ENCODE results near the gene SLC50A1. TPM values are rescaled to one million over a fixed set of nuclear protein-coding genes. Genes with fewer than 3 reads are reported as not detected.
"Not testable (repeated sequence)": the region's sequence is repeated elsewhere in the genome, so short reads cannot be mapped to it uniquely, and the experiment has no call there.

The SLC50A1 gene
- total and polyA plus RNA-seq, 12 donors = 5.5 to 33.7 (median 8.2) TPM

DNA sequence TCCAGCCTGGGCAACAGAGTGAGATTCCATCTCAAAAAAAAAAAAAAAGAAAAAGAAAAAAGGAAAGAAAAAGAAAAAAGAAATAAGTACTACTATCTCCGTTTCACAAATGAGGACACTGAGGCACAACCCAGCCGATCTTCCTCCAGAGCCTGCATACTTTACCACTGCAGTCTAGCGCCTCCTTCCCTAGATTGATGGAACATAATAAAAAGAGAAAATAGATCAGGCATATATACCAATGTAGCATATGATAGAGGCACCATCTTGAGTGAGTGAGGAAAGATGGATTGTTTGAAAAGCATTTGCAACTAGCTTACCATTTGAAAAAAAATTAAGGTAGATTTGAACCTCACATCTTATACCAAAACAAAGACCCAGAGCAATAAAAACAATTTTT, 9.8 kb downstream of the SLC50A1 start:
- no peak overlapping the region for H3K4me3 ChIP-seq
- peaks cover 0 to 4% (median 0%) of the 10 kb centered on the region in 7 donors for H3K27me3 ChIP-seq
- WGBS, 2 donors = 87 to 88% methylated on average over 3 of the region's 3 CpGs
- TF ChIP-seq, protein P1, sequence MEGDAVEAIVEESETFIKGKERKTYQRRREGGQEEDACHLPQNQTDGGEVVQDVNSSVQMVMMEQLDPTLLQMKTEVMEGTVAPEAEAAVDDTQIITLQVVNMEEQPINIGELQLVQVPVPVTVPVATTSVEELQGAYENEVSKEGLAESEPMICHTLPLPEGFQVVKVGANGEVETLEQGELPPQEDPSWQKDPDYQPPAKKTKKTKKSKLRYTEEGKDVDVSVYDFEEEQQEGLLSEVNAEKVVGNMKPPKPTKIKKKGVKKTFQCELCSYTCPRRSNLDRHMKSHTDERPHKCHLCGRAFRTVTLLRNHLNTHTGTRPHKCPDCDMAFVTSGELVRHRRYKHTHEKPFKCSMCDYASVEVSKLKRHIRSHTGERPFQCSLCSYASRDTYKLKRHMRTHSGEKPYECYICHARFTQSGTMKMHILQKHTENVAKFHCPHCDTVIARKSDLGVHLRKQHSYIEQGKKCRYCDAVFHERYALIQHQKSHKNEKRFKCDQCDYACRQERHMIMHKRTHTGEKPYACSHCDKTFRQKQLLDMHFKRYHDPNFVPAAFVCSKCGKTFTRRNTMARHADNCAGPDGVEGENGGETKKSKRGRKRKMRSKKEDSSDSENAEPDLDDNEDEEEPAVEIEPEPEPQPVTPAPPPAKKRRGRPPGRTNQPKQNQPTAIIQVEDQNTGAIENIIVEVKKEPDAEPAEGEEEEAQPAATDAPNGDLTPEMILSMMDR (IDR thresholded peaks at IDR 0.05) = peak in 1 of 9 donors; percentile 8
- no peaks in the 10 kb centered on the region for H3K36me3 ChIP-seq
- DNase-seq (no peak), ATAC-seq (no peak)
- intact Hi-C loops (cut with DNase I) = no loop called here
- H3K27ac ChIP-seq = no peak overlapping the region
- no peaks in the 10 kb centered on the region for H3K9me3 ChIP-seq
- peaks cover 0 to 3% (median 0%) of the 10 kb centered on the region in 9 donors for H3K4me1 ChIP-seq

DNA sequence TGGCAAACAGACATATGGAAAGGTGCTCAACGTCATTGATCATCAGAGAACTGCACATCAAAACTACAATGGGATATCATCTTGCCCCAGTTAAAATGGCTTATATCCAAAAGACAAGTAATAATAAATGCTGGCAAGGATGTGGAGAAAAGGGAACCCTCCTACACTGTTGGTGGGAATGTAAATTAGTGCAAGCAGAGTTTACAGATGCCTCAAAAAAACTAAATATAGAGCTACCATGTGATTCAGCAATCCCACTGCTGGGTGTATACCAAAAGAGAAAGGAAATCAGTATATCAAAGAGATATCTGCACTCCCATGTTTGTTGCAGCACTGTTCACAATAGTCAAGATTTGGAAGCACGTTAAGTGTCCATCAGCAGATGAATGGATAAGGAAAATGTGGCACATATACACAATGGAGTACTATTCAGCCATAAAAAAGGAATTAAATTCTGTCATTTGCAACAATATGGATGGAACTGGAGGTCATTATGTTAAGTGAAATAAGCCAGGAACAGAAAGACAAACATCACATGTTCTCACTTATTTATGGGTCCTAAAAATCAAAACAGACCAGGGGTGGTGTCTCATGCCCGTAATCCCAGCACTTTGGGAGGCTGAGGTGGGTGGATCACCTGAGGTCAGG, 20.5 kb downstream of the SLC50A1 start:
- H3K27me3 ChIP-seq; H3K36me3 ChIP-seq; H3K27ac ChIP-seq; intact Hi-C loops (cut with DNase I); H3K4me1 ChIP-seq; H3K9me3 ChIP-seq; H3K4me3 ChIP-seq; DNase-seq; ATAC-seq: not testable (repeated sequence)
- 57 to 69% methylated on average over 3 of the region's 3 CpGs for WGBS, 2 donors

DNA sequence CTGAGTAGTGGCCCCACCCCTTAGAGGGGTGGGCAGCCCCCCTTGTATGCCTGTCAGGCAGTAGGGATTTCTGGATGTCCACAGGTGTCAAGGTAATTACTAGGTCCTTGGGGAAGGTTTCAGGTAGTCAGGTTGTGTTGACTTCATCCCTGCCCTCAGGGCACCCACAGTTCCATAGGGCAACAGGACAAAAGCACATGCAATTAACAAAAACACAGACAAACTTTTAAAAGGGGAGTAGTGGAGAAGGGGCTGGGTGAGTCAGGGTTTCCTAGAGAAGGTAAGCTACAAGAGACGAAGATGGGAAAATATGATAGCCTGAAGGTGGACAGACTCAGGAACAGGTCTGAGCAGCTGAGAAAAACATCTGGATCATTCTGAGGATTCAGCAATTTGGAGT, 23.3 kb downstream of the SLC50A1 start:
- Histone ChIP-seq H3K4me1 (no peaks in the 10 kb centered on the region), H3K36me3 (no peaks in the 10 kb centered on the region), H3K9me3 (no peaks in the 10 kb centered on the region), H3K27me3 (no peaks in the 10 kb centered on the region), H3K27ac (no peak overlapping the region), H3K4me3 (no peak overlapping the region)
- ATAC-seq (no peak), DNase-seq (no peak)
- TF ChIP-seq, protein P1 (IDR thresholded peaks at IDR 0.05) = no peak
- intact Hi-C loops (cut with DNase I) = no loop called here
- WGBS, 2 donors = 79 to 88% methylated on average over 1 of the region's 1 CpG

DNA sequence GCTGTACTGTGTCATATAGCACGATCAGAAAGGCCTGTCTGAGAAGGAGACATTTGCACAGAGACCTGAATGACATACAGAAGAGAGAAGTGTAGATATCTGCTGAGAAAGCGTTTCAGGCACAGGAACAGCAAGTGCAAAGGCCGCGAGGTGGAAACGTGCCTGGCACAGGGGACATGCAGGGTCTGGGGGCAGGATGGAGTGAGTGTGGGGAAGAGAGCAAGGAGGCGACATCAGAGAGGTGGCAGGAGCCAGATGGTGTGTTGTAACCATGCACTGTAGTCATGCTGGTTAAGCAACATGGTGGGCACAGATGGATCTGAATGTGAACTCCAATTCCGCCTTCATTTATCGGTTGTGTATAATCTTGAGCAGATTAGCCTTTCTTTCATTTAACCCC, 24.5 kb downstream of the SLC50A1 start:
- ATAC-seq (no peak), DNase-seq (no peak)
- H3K36me3 ChIP-seq = no peaks in the 10 kb centered on the region
- TF ChIP-seq, protein P1 (IDR thresholded peaks at IDR 0.05) = no peak
- H3K4me3 ChIP-seq = no peak overlapping the region
- intact Hi-C loops (cut with DNase I) = no loop called here
- peaks cover 0 to 5% (median 0%) of the 10 kb centered on the region in 9 donors for H3K4me1 ChIP-seq
- 80% methylated on average over 8 of the region's 8 CpGs for WGBS, 2 donors
- no peak overlapping the region for H3K27ac ChIP-seq
- H3K27me3 ChIP-seq = no peaks in the 10 kb centered on the region
- peaks cover 0 to 8% (median 0%) of the 10 kb centered on the region in 11 donors for H3K9me3 ChIP-seq

DNA sequence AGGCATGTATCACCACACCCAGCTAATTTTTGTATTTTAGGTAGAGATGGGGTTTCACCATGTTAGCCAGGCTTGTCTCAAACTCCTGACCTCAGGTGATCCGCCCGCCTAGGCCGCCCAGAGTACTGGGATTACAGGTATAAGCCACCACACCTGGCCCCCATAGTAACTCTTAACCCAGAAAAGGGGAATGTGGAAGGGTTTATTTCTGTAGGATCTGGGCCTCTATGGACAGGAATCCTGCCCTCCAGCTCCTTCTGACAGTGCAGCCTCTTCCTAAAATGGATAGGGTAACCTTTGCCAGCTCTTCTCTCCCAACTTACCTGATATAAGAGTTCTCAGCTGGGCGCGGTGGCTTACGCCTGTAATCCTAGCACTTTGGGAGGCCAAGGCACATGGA, 27.0 kb downstream of the SLC50A1 start:
- intact Hi-C loops (cut with DNase I) = not testable (repeated sequence)
- WGBS, 2 donors = 97% methylated on average over 6 of the region's 6 CpGs

DNA sequence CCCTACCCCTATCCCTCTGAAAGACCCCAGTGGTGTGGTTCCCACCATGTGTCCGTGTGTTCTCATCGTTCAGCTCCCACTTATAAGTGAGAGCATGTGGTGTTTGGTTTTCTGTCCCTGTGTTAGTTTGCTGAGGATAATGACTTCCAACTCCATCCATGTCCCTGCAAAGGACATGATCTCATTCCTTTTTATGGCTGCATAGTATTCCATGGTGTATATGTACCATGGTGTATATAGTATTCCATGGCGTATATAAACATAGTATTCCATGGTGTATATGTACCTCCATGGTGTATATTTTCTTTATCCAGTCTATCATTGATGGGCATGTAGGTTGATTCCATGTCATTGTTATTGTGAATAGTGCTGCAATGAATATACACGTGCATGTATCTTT, 28.1 kb downstream of the SLC50A1 start:
- intact Hi-C loops (cut with DNase I) = loop anchor here in 1 of 10 donors (2.0 kb wide), 1 partner anchor 71 kb away; no protein-coding TSS in a partner anchor
- not testable (repeated sequence) for H3K9me3 ChIP-seq, DNase-seq, H3K27ac ChIP-seq, H3K36me3 ChIP-seq, H3K4me3 ChIP-seq, ATAC-seq
- Histone ChIP-seq H3K4me1 (peaks cover 8 to 33% (median 25%) of the 10 kb centered on the region in 9 donors), H3K27me3 (peaks cover 0 to 15% (median 0%) of the 10 kb centered on the region in 7 donors)
- 94 to 96% methylated on average over 4 of the region's 4 CpGs for WGBS, 2 donors

More for the DNA sequence above, 27.0 kb downstream of the SLC50A1 start:
- not testable (repeated sequence) for H3K4me3 ChIP-seq, DNase-seq, H3K9me3 ChIP-seq, H3K27ac ChIP-seq, H3K36me3 ChIP-seq, ATAC-seq
- Histone ChIP-seq H3K27me3 (peaks cover 0 to 14% (median 0%) of the 10 kb centered on the region in 7 donors), H3K4me1 (peaks cover 8 to 30% (median 23%) of the 10 kb centered on the region in 9 donors)

DNA sequence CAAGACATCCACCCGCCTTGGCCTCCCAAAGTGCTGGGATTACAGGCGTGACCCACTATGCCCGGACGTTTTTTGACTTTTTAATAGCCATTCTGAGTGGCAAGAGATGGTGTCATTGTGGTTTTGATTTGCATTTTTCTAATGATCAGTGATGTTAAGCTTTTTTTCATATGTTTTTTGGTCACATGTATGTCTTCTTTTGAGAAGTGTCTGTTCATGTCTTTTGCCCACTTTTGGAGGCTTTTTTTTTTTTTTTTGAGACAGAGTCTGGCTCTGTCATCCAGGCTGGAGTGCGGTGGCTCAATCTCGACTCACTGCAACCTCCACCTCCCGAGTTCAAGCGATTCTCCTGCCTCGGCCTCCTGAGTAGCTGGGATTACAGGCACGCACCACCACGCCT, 29.0 kb downstream of the SLC50A1 start:
- intact Hi-C loops (cut with DNase I) = loop anchor here in 4 of 10 donors (2.0 to 5.0 kb wide), 2 partner anchors 37 to 72 kb away; partner anchors contain the start of gene EFNA1 (in 3 of the 4)
- not testable (repeated sequence) for H3K9me3 ChIP-seq, H3K4me3 ChIP-seq, ATAC-seq, DNase-seq
- Histone ChIP-seq H3K27me3 (peaks cover 0 to 15% (median 0%) of the 10 kb centered on the region in 7 donors), H3K27ac (peak overlapping the region in 1 of 10 donors; percentile 87), H3K4me1 (peaks cover 8 to 33% (median 25%) of the 10 kb centered on the region in 9 donors), H3K36me3 (peaks cover 0 to 12% (median 9%) of the 10 kb centered on the region in 9 donors)
- 98 to 99% methylated on average over 11 of the region's 11 CpGs for WGBS, 2 donors
